ENCODE data around the gene NUFIP2. TPM values are rescaled to one million over a fixed set of nuclear protein-coding genes. Genes with fewer than 3 reads are reported as not detected.

NUFIP2 gene
- total and polyA plus RNA-seq, 2 donors (not counting 3 experiments of a cell fraction or from before 2014, with no cell fraction given): 27.2 to 51.1 TPM

- no peaks in the 10 kb centered on the region for H3K27me3 ChIP-seq (ENCODE audit: control insufficient read depth in 2 of 2, insufficient read depth in 2 of 2, low read length in 2 of 2)
- intact Hi-C loops (cut with micrococcal nuclease): no loop called here
- H3K4me3 ChIP-seq (replicated peaks in 1 of 3; ENCODE audit: insufficient read depth in 1 of 3, low read depth in 1 of 3, low read length in 3 of 3): no peak overlapping the region
- dilution Hi-C loops (cut with MboI; ENCODE audit: extremely low pct_ligation_motif_present, low sequenced_read_pairs): no loop called here
- H3K9me1 ChIP-seq (replicated peaks; ENCODE audit: control insufficient read depth, extremely low read depth, insufficient read depth, low read length): no peaks in the 10 kb centered on the region
- H3K4me1 ChIP-seq (ENCODE audit: control insufficient read depth, extremely low read depth, insufficient read depth, low read length): peaks cover 26% of the 10 kb centered on the region
- no peaks in the 10 kb centered on the region for H3K36me3 ChIP-seq (ENCODE audit: control insufficient read depth in 2 of 2, extremely low read depth in 1 of 2, insufficient read depth in 2 of 2, low read length in 2 of 2)
- H3K9ac ChIP-seq (replicated peaks; ENCODE audit: extremely low read depth, insufficient read depth, low read length): no peak overlapping the region
- H3K9me3 ChIP-seq (replicated peaks; ENCODE audit: control insufficient read depth, insufficient read depth, low read length): no peaks in the 10 kb centered on the region
- no peak for FAIRE-seq
- ChIA-PET CTCF (no interaction called here), POLR2A (no interaction called here)
- TF ChIP-seq POLR2AphosphoS5 (IDR thresholded peaks at IDR 0.05; ENCODE audit: insufficient read depth, low read depth, low read length) (no peak), CTCF (IDR thresholded peaks at IDR 0.05; ENCODE audit: extremely low read depth in 1 of 2, insufficient read depth in 1 of 2, low read depth in 1 of 2, low read length in 2 of 2) (no peak), POLR2A (IDR thresholded peaks at IDR 0.05; ENCODE audit: low read depth, low read length) (no peak), EZH2 (IDR thresholded peaks at IDR 0.05; ENCODE audit: borderline replicate concordance, low read depth, low read length, severe bottlenecking) (no peak), MYC (IDR thresholded peaks at IDR 0.05; ENCODE audit: low read depth, low read length) (no peak), FOS (IDR thresholded peaks at IDR 0.05; ENCODE audit: borderline replicate concordance, insufficient read depth, low read length) (no peak), GATA2 (IDR thresholded peaks at IDR 0.05; ENCODE audit: insufficient read depth, insufficient read length, low read depth, low read length) (no peak), JUN (IDR thresholded peaks at IDR 0.05; ENCODE audit: borderline replicate concordance, insufficient read depth, insufficient read length, low read depth) (no peak)
- TF ChIP-seq, protein P1, sequence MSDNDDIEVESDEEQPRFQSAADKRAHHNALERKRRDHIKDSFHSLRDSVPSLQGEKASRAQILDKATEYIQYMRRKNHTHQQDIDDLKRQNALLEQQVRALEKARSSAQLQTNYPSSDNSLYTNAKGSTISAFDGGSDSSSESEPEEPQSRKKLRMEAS (IDR thresholded peaks at IDR 0.05; ENCODE audit: insufficient read depth, insufficient read length): no peak
- H3K79me2 ChIP-seq (ENCODE audit: control insufficient read depth, insufficient read depth, low read length): peaks cover under 1% of the 10 kb centered on the region
- no TSS peak for BruUV-seq (replicated peaks)
- H3K27ac ChIP-seq (ENCODE audit: insufficient read depth, low read depth, low read length): no peak overlapping the region
- no peak overlapping the region for H3K4me2 ChIP-seq (ENCODE audit: insufficient read depth, low read length)
- peaks cover 6% of the 10 kb centered on the region for H4K20me1 ChIP-seq (replicated peaks; ENCODE audit: control insufficient read depth, extremely low read depth, insufficient read depth, low read length)
- H2AFZ ChIP-seq (ENCODE audit: low read depth, low read length): no peak overlapping the region
- DNase-seq (ENCODE audit: low read depth, low spot score): no peak
Observed at GRCh38 chr17:29253037-29253436, 40.9 kb downstream of the NUFIP2 start.
